Measurements from ENCODE around the gene PDZRN4.

Gene PDZRN4

GRCh38 chr12:41473441-41473840 lies 285.3 kb downstream of the PDZRN4 start:
- DNase-seq (ENCODE audit: low read depth, low spot score), result no peak
- no peak overlapping the region for H3K4me3 ChIP-seq (ENCODE audit: low read length)

GRCh38 chr12:41474001-41474400 lies 285.9 kb downstream of the PDZRN4 start:
- H3K4me3 ChIP-seq (ENCODE audit: low read length), result no peak overlapping the region
- DNase-seq (ENCODE audit: low read depth, low spot score), result no peak

GRCh38 chr12:41476499-41477439 lies 288.6 kb downstream of the PDZRN4 start:
- H3K4me3 ChIP-seq (ENCODE audit: low read length), result no peak overlapping the region
- DNase-seq (ENCODE audit: low read depth, low spot score), result no peak

GRCh38 chr12:41479426-41479825 lies 291.3 kb downstream of the PDZRN4 start:
- H3K4me3 ChIP-seq (ENCODE audit: low read length), result no peak overlapping the region

GRCh38 chr12:41485203-41485602 lies 297.1 kb downstream of the PDZRN4 start:
- DNase-seq (ENCODE audit: low read depth, low spot score), result no peak
- H3K4me3 ChIP-seq (ENCODE audit: low read length), result no peak overlapping the region

More at GRCh38 chr12:41479426-41479825, 291.3 kb downstream of the PDZRN4 start:
- DNase-seq (ENCODE audit: low read depth, low spot score), result no peak

- DNase-seq (ENCODE audit: low read depth, low spot score), result no peak
- no peak overlapping the region for H3K4me3 ChIP-seq (ENCODE audit: low read length)
Observed at GRCh38 chr12:41486718-41487117, 298.6 kb downstream of the PDZRN4 start.

- no peak overlapping the region for H3K4me3 ChIP-seq (ENCODE audit: low read length)
Observed at GRCh38 chr12:41496009-41496408, 307.9 kb downstream of the PDZRN4 start.

GRCh38 chr12:41497409-41497808 lies 309.3 kb downstream of the PDZRN4 start:
- H3K4me3 ChIP-seq (ENCODE audit: low read length), result no peak overlapping the region
- DNase-seq (ENCODE audit: low read depth, low spot score), result no peak

More at GRCh38 chr12:41496009-41496408, 307.9 kb downstream of the PDZRN4 start:
- no peak for DNase-seq (ENCODE audit: low read depth, low spot score)

- no peak for DNase-seq (ENCODE audit: low read depth, low spot score)
- H3K4me3 ChIP-seq (ENCODE audit: low read length), result no peak overlapping the region
Observed at GRCh38 chr12:41504976-41505375, 316.9 kb downstream of the PDZRN4 start.

- no peak for DNase-seq (ENCODE audit: low read depth, low spot score)
- no peak overlapping the region for H3K4me3 ChIP-seq (ENCODE audit: low read length)
Observed at GRCh38 chr12:41507286-41507685, 319.2 kb downstream of the PDZRN4 start.

GRCh38 chr12:41509271-41510055 lies 321.3 kb downstream of the PDZRN4 start:
- DNase-seq (ENCODE audit: low read depth, low spot score), result no peak
- no peak overlapping the region for H3K4me3 ChIP-seq (ENCODE audit: low read length)

GRCh38 chr12:41510470-41510869 lies 322.4 kb downstream of the PDZRN4 start:
- H3K4me3 ChIP-seq (ENCODE audit: low read length), result no peak overlapping the region
- no peak for DNase-seq (ENCODE audit: low read depth, low spot score)

GRCh38 chr12:41511247-41511646 lies 323.1 kb downstream of the PDZRN4 start:
- DNase-seq (ENCODE audit: low read depth, low spot score), result no peak
- no peak overlapping the region for H3K4me3 ChIP-seq (ENCODE audit: low read length)

GRCh38 chr12:41512497-41512896 lies 324.4 kb downstream of the PDZRN4 start:
- H3K4me3 ChIP-seq (ENCODE audit: low read length), result no peak overlapping the region
- DNase-seq (ENCODE audit: low read depth, low spot score), result no peak

GRCh38 chr12:41514021-41514777 lies 326.1 kb downstream of the PDZRN4 start:
- no peak overlapping the region for H3K4me3 ChIP-seq (ENCODE audit: low read length)
- no peak for DNase-seq (ENCODE audit: low read depth, low spot score)

GRCh38 chr12:41514907-41515306 lies 326.8 kb downstream of the PDZRN4 start:
- no peak overlapping the region for H3K4me3 ChIP-seq (ENCODE audit: low read length)
- DNase-seq (ENCODE audit: low read depth, low spot score), result no peak

GRCh38 chr12:41515953-41516352 lies 327.8 kb downstream of the PDZRN4 start:
- DNase-seq (ENCODE audit: low read depth, low spot score), result no peak
- H3K4me3 ChIP-seq (ENCODE audit: low read length), result no peak overlapping the region

GRCh38 chr12:41520869-41521268 lies 332.7 kb downstream of the PDZRN4 start:
- no peak overlapping the region for H3K4me3 ChIP-seq (ENCODE audit: low read length)
- DNase-seq (ENCODE audit: low read depth, low spot score), result no peak

GRCh38 chr12:41521872-41522379 lies 333.8 kb downstream of the PDZRN4 start:
- DNase-seq (ENCODE audit: low read depth, low spot score), result peak; percentile 11
- H3K4me3 ChIP-seq (ENCODE audit: low read length), result no peak overlapping the region

Measured in Jurkat, Clone E6-1 (cell line).